Heart left ventricle (tissue), 16 donors: ENCODE measurements around the gene RALB. TPM values are rescaled to one million over a fixed set of nuclear protein-coding genes. Genes with fewer than 3 reads are reported as not detected.

Experiments used
- ATAC-seq, 4 donors: fragments of 200-7000 bp; cut with Tn5 transposase; one replicate each; pipeline ENCODE4 v1.9.1; 2020 to 2022; ENCODE audit warnings: moderate library complexity in 4 of 4, mild to moderate bottlenecking in 3 of 4, moderate number of reproducible peaks in 1 of 4
- DNase-seq, 5 donors: peaks; one replicate each; pipeline ENCODE4 v3.0.0-alpha.2; 2020
- H3K27ac ChIP-seq, 12 donors: fragments of 200-600 bp; sonication (generic) in 4 of 12; one replicate each; pipeline versions ENCODE4 v1.5.0 to v1.8.0; 2016 to 2022; ENCODE audit warnings: mild to moderate bottlenecking in 2 of 12
- H3K27me3 ChIP-seq, 9 donors: fragments of 200-600 bp; sonication (generic) in 2 of 9; one replicate each; pipeline versions ENCODE4 v1.5.1 to v1.8.0; 2016 to 2022; ENCODE audit warnings: mild to moderate bottlenecking in 3 of 9
- H3K36me3 ChIP-seq, 9 donors: fragments of 200-600 bp; sonication (generic) in 2 of 9; one replicate each; pipeline versions ENCODE4 v1.5.0 to v1.8.0; 2018 to 2022; ENCODE audit warnings: mild to moderate bottlenecking in 2 of 9
- H3K4me1 ChIP-seq, 12 donors: fragments of 200-600 bp; sonication (generic) in 4 of 12; one replicate each; pipeline versions ENCODE4 v1.5.0 to v1.8.0; 2016 to 2022; ENCODE audit warnings: mild to moderate bottlenecking in 3 of 12
- H3K4me3 ChIP-seq, 12 donors: fragments of 200-600 bp; sonication (generic) in 4 of 12; one replicate each; pipeline versions ENCODE4 v1.5.0 to v1.8.0; 2017 to 2022; ENCODE audit warnings: mild to moderate bottlenecking in 9 of 12, moderate library complexity in 4 of 12
- H3K9me3 ChIP-seq, 12 donors: fragments of 200-600 bp; sonication (generic) in 4 of 12; one replicate each; pipeline versions ENCODE4 v1.5.0 to v1.8.0; 2016 to 2022; ENCODE audit warnings: mild to moderate bottlenecking in 1 of 12
- CTCF ChIP-seq, 12 donors: fragments of 200-600 bp; sonication (generic) in 4 of 12; IDR thresholded peaks; one replicate each; pipeline versions ENCODE4 v1.5.0 to v1.8.0; 2018 to 2022; ENCODE audit warnings: antibody characterized with exemption in 12 of 12, mild to moderate bottlenecking in 5 of 12
- POLR2A ChIP-seq, 2 donors: fragments of 450-650 bp; IDR thresholded peaks; one replicate each; pipeline ENCODE4 v1.6.1; 2017; ENCODE audit warnings: antibody characterized with exemption in 2 of 2, mild to moderate bottlenecking in 2 of 2, moderate library complexity in 2 of 2
- WGBS, 4 donors: extraction: QIAGEN DNeasy Blood & Tissue Kit in 2 of 4; methylation state at CpG; one replicate each; pipeline versions ENCODE4 v1.1.5 to v1.1.7; 2013 to 2018; 5-methylcytosine and 5-hydroxymethylcytosine counted together
- intact Hi-C, 10 donors: fragments of 100-400 bp; cut with DNase I; formaldehyde crosslinking; loops; one replicate each; pipeline versions ENCODE4 v1.11.1 to v1.14.2; 2022
- polyA plus RNA-seq, 2 donors: library from polyadenylated mRNA; stranded (reverse); fragments of 200-250 nt; gene quantifications; one replicate each; pipeline ENCODE4 v1.2.3, GENCODE V29; 2013
- total RNA-seq, 9 donors: library from RNA; depleted of rRNA in 2 of 9; stranded (reverse); fragments of >200 nt in 2 of 9; fragmentation: NEBNext Ultra II Directional in 3 of 9; extraction: Animal tissue kit (Norgen Biotek cat#: 25700) in 3 of 9; gene quantifications; one replicate each; pipeline versions ENCODE4 v1.1.0 to v1.2.4, GENCODE V29; 2016 to 2023
- donor health status: ischemic (EF 13 %, LVEDD 7.1; RV severe dilation, severe dysfunction).
- donor health status: healthy with polysubstance abuse.
- donor health status: DM: no; HTN: yes; CAD: no.
- donor health status: DM: no; HTN: no; CAD: no.
- donor health status: ischemic (EF 25% LVEDD 6.9; RV normal size, moderate dysfunction).
- donor health status: ischemic (EF 25% LVEDD 5.7; RV mildly dilated, moderate dysfunction).
- donor health status: healthy.
- donor health status: DM: yes; HTN: yes; CAD: no.
- donor health status: ischemic (EF 35%, LVEDD 5.7; RV mildly dilated, moderate dysfunction).
- donor health status: nonischemic (EF 11% LVEDD 7.7; RV severe dilation, severe dysfunction).
- donor health status: DM: yes; HTN: yes; CAD: no.
- donor health status: PGD.
- donor health status: ischemic (EF 29% LVEDD 5.4; RV normal size, mild dysfunction).
- donor health status: nonischemic (EF 23%, LVEDD 6.1; RV moderate dilation, normal function).

The RALB gene
- total and polyA plus RNA-seq, 11 donors: 30.5 to 111 (median 45.1) TPM

- DNase-seq (no peak), ATAC-seq (no peak)
- intact Hi-C loops: no loop called here
- WGBS, 4 donors: 64 to 88% (median 80%) methylated on average over 2 of the region's 2 CpGs
- H3K27me3 ChIP-seq: no peaks in the 10 kb centered on the region
- no peak overlapping the region for H3K27ac ChIP-seq
- H3K4me3 ChIP-seq: no peak overlapping the region
- no peaks in the 10 kb centered on the region for H3K36me3 ChIP-seq
- no peaks in the 10 kb centered on the region for H3K9me3 ChIP-seq
- peaks cover 0 to 67% (median 27%) of the 10 kb centered on the region in 12 donors for H3K4me1 ChIP-seq
- no peak for TF ChIP-seq POLR2A (IDR thresholded peaks at IDR 0.05)
- TF ChIP-seq CTCF (IDR thresholded peaks at IDR 0.05): no peak
These were observed 9.5 kb downstream of the RALB start for GRCh38 chr2:120262150-120262549.

GRCh38 chr2:120262761-120263428 is 10.2 kb downstream of the RALB start:
- Histone ChIP-seq H3K4me1 (peaks cover 0 to 65% (median 21%) of the 10 kb centered on the region in 12 donors), H3K36me3 (no peaks in the 10 kb centered on the region), H3K9me3 (no peaks in the 10 kb centered on the region), H3K27ac (no peak overlapping the region), H3K27me3 (no peaks in the 10 kb centered on the region), H3K4me3 (no peak overlapping the region)
- WGBS, 4 donors: 66 to 82% (median 75%) methylated on average over 10 of the region's 10 CpGs
- peak in 2 of 4 donors; percentile 51 to 71 for ATAC-seq
- TF ChIP-seq POLR2A (IDR thresholded peaks at IDR 0.05): no peak
- no peak for TF ChIP-seq CTCF (IDR thresholded peaks at IDR 0.05)
- no peak for DNase-seq
- intact Hi-C loops: no loop called here

- Histone ChIP-seq H3K4me3 (no peak overlapping the region), H3K27ac (peak overlapping the region in 1 of 12 donors; percentile 11), H3K36me3 (no peaks in the 10 kb centered on the region), H3K9me3 (peaks cover 0 to 3% (median 0%) of the 10 kb centered on the region in 12 donors), H3K4me1 (peaks cover 0 to 74% (median 24%) of the 10 kb centered on the region in 12 donors), H3K27me3 (no peaks in the 10 kb centered on the region)
- WGBS, 4 donors: 78 to 85% (median 80%) methylated on average over 12 of the region's 12 CpGs
- intact Hi-C loops: no loop called here
- DNase-seq (no peak), ATAC-seq (peak in 2 of 4 donors; percentile 20 to 71)
- TF ChIP-seq CTCF (IDR thresholded peaks at IDR 0.05): no peak
- no peak for TF ChIP-seq POLR2A (IDR thresholded peaks at IDR 0.05)
These were observed 12.4 kb downstream of the RALB start for GRCh38 chr2:120265006-120265405.

- H3K27ac ChIP-seq: no peak overlapping the region
- H3K36me3 ChIP-seq: no peaks in the 10 kb centered on the region
- WGBS, 4 donors: 68 to 82% (median 74%) methylated on average over 8 of the region's 8 CpGs
- TF ChIP-seq CTCF (IDR thresholded peaks at IDR 0.05): no peak
- TF ChIP-seq POLR2A (IDR thresholded peaks at IDR 0.05): no peak
- H3K27me3 ChIP-seq: no peaks in the 10 kb centered on the region
- H3K9me3 ChIP-seq: peaks cover 0 to 3% (median 0%) of the 10 kb centered on the region in 12 donors
- no peak overlapping the region for H3K4me3 ChIP-seq
- H3K4me1 ChIP-seq: peaks cover 0 to 81% (median 18%) of the 10 kb centered on the region in 12 donors
- DNase-seq (no peak), ATAC-seq (peak in 2 of 4 donors; percentile 31 to 40)
- intact Hi-C loops: no loop called here
These were observed 14.7 kb downstream of the RALB start for GRCh38 chr2:120267348-120267747.
